ENCODE measurements around the gene CHAF1A.

CHAF1A gene

GRCh38 chr19:4437103-4437502 is 34.7 kb downstream of the CHAF1A start:
- no peaks in the 10 kb centered on the region for H3K9me2 ChIP-seq (replicated peaks; ENCODE audit: insufficient read depth, low read length)
- peaks cover 11% of the 10 kb centered on the region; the same call in 1 of the 2 replicates for H3K79me2 ChIP-seq (ENCODE audit: insufficient read depth, low read length)
- no peaks in the 10 kb centered on the region for H3K9me3 ChIP-seq (ENCODE audit: insufficient read depth, low read length)
- H3K4me3 ChIP-seq (ENCODE audit: insufficient read depth, low read length, poor library complexity, severe bottlenecking) = no peak overlapping the region
- no peaks in the 10 kb centered on the region for H3K27me3 ChIP-seq (ENCODE audit: low read length)
- H2AFZ ChIP-seq (ENCODE audit: low read depth, low read length, severe bottlenecking) = no peak overlapping the region
- peaks cover 4% of the 10 kb centered on the region; the same call in 1 of the 2 replicates for H3K36me3 ChIP-seq (ENCODE audit: low read length)
- H4K20me1 ChIP-seq (ENCODE audit: low read depth, low read length) = no peaks in the 10 kb centered on the region
- no peak overlapping the region for H3K9ac ChIP-seq (ENCODE audit: low read length)
- no peak overlapping the region for H3K4me2 ChIP-seq (ENCODE audit: low read depth, low read length, poor library complexity, severe bottlenecking)
- no peak overlapping the region for H3K27ac ChIP-seq (ENCODE audit: low read depth, low read length)
- no peaks in the 10 kb centered on the region for H3F3A ChIP-seq (ENCODE audit: insufficient read depth)
- TF ChIP-seq EZH2phosphoT487 (conservative IDR thresholded peaks at IDR 0.05; ENCODE audit: low read length) = no peak
- no peak for TF ChIP-seq CTCF (IDR thresholded peaks at IDR 0.05; ENCODE audit: insufficient read depth, low read length, poor library complexity, severe bottlenecking)

GRCh38 chr19:4439243-4439642 is 36.8 kb downstream of the CHAF1A start:
- no peaks in the 10 kb centered on the region for H3K9me3 ChIP-seq (ENCODE audit: insufficient read depth, low read length)
- H3K9me2 ChIP-seq (replicated peaks; ENCODE audit: insufficient read depth, low read length) = no peaks in the 10 kb centered on the region
- no peak for TF ChIP-seq EZH2phosphoT487 (conservative IDR thresholded peaks at IDR 0.05; ENCODE audit: low read length)
- no peak for TF ChIP-seq CTCF (IDR thresholded peaks at IDR 0.05; ENCODE audit: insufficient read depth, low read length, poor library complexity, severe bottlenecking)
- H3K27me3 ChIP-seq (ENCODE audit: low read length) = no peaks in the 10 kb centered on the region
- no peaks in the 10 kb centered on the region for H3F3A ChIP-seq (ENCODE audit: insufficient read depth)
- no peak overlapping the region for H3K4me3 ChIP-seq (ENCODE audit: insufficient read depth, low read length, poor library complexity, severe bottlenecking)
- H3K9ac ChIP-seq (ENCODE audit: low read length) = no peak overlapping the region
- peaks cover 11% of the 10 kb centered on the region; the same call in 1 of the 2 replicates for H3K79me2 ChIP-seq (ENCODE audit: insufficient read depth, low read length)
- H4K20me1 ChIP-seq (ENCODE audit: low read depth, low read length) = no peaks in the 10 kb centered on the region
- H2AFZ ChIP-seq (ENCODE audit: low read depth, low read length, severe bottlenecking) = no peak overlapping the region
- no peak overlapping the region for H3K4me2 ChIP-seq (ENCODE audit: low read depth, low read length, poor library complexity, severe bottlenecking)
- peaks cover 4% of the 10 kb centered on the region; the same call in 1 of the 2 replicates for H3K36me3 ChIP-seq (ENCODE audit: low read length)
- H3K27ac ChIP-seq (ENCODE audit: low read depth, low read length) = no peak overlapping the region

- Histone ChIP-seq H3K9me3 (ENCODE audit: insufficient read depth, low read length) (no peaks in the 10 kb centered on the region), H2AFZ (ENCODE audit: low read depth, low read length, severe bottlenecking) (no peak overlapping the region), H3K27ac (ENCODE audit: low read depth, low read length) (no peak overlapping the region), H3K9me2 (replicated peaks; ENCODE audit: insufficient read depth, low read length) (no peaks in the 10 kb centered on the region), H3K36me3 (ENCODE audit: low read length) (0 out of 2 replicates have a peak, but pooled peaks cover 4% of the 10 kb centered on the region), H3K4me3 (ENCODE audit: insufficient read depth, low read length, poor library complexity, severe bottlenecking) (no peak overlapping the region), H3F3A (ENCODE audit: insufficient read depth) (no peaks in the 10 kb centered on the region), H3K4me2 (ENCODE audit: low read depth, low read length, poor library complexity, severe bottlenecking) (no peak overlapping the region), H4K20me1 (ENCODE audit: low read depth, low read length) (no peaks in the 10 kb centered on the region), H3K79me2 (ENCODE audit: insufficient read depth, low read length) (no peaks in the 10 kb centered on the region), H3K9ac (ENCODE audit: low read length) (no peak overlapping the region), H3K27me3 (ENCODE audit: low read length) (no peaks in the 10 kb centered on the region)
- TF ChIP-seq EZH2phosphoT487 (conservative IDR thresholded peaks at IDR 0.05; ENCODE audit: low read length) (no peak), CTCF (IDR thresholded peaks at IDR 0.05; ENCODE audit: insufficient read depth, low read length, poor library complexity, severe bottlenecking) (no peak)
Observed at GRCh38 chr19:4441994-4442818, 39.8 kb downstream of the CHAF1A start.
